Measurements from ENCODE around the gene RNF212. TPM values are rescaled to one million over a fixed set of nuclear protein-coding genes. Genes with fewer than 3 reads are reported as not detected.

The RNF212 gene
- total and polyA plus RNA-seq, 9 of the 15 experiments (the other 6 are each of a cell fraction or from before 2014, with no cell fraction given) = 0.04 TPM; not detected in 8

DNA sequence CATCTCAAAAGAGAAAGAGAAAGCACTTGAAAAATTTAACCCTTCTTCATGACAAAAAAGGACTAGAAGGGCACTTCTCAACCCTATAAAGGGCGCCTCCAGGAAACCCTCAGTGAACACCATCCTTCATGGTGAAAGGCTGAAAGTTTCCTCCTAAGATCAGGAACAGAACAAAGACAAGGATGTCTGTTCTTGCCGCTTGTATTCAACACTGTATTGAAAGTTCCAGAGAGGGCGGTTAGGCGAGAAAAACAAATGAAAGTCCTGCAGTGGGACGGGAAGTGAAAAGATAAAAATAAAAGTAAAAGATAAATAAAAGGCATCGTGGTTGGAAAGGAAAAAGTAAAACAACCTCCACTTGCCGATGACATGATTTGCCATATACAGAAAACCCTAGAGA, 50.9 kb downstream of the RNF212 start:
- H4K20me1 ChIP-seq (replicated peaks; ENCODE audit: control insufficient read depth, insufficient read depth, low read length) = no peaks in the 10 kb centered on the region
- H3K4me1 ChIP-seq (replicated peaks in 1 of 2; ENCODE audit: control insufficient read depth in 2 of 2, insufficient read depth in 2 of 2, low read length in 2 of 2) = peaks cover 0 to 12% of the 10 kb centered on the region in 2 experiments; a peak in 1 of 5 replicates
- H3K4me2 ChIP-seq (ENCODE audit: insufficient read depth, low read length) = no peak overlapping the region
- under 1% methylated on average over 7 of the region's 7 CpGs for WGBS (ENCODE audit: insufficient coverage, low coverage, missing lambda C conversion rate)
- in situ Hi-C loops (cut with MboI) (no loop called here), intact Hi-C loops (cut with micrococcal nuclease) (no loop called here)
- TF ChIP-seq MCM2 (IDR thresholded peaks at IDR 0.05; ENCODE audit: low read depth) = no peak
- TF ChIP-seq, protein P1, sequence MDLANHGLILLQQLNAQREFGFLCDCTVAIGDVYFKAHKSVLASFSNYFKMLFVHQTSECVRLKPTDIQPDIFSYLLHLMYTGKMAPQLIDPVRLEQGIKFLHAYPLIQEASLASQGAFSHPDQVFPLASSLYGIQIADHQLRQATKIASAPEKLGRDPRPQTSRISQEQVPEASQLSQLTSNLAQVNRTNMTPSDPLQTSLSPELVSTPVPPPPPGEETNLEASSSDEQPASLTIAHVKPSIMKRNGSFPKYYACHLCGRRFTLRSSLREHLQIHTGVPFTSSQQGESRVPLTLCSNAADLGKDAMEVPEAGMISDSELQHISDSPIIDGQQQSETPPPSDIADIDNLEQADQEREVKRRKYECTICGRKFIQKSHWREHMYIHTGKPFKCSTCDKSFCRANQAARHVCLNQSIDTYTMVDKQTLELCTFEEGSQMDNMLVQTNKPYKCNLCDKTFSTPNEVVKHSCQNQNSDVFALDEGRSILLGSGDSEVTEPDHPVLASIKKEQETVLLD (IDR thresholded peaks at IDR 0.05) = no peak
- TF ChIP-seq, protein P2, sequence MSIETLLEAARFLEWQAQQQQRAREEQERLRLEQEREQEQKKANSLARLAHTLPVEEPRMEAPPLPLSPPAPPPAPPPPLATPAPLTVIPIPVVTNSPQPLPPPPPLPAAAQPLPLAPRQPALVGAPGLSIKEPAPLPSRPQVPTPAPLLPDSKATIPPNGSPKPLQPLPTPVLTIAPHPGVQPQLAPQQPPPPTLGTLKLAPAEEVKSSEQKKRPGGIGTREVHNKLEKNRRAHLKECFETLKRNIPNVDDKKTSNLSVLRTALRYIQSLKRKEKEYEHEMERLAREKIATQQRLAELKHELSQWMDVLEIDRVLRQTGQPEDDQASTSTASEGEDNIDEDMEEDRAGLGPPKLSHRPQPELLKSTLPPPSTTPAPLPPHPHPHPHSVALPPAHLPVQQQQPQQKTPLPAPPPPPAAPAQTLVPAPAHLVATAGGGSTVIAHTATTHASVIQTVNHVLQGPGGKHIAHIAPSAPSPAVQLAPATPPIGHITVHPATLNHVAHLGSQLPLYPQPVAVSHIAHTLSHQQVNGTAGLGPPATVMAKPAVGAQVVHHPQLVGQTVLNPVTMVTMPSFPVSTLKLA (conservative IDR thresholded peaks at IDR 0.05) = no peak
- TF ChIP-seq YBX1 (IDR thresholded peaks at IDR 0.05) = no peak
- no peak for TF ChIP-seq RBM17 (IDR thresholded peaks at IDR 0.05; ENCODE audit: borderline replicate concordance, low read depth, low read length)
- no peak for TF ChIP-seq MED1 (CRISPR knock-in tag; IDR thresholded peaks at IDR 0.05; ENCODE audit: borderline replicate concordance)
- POLR2A ChIA-PET = no interaction called here
- H3K4me3 ChIP-seq = no peak overlapping the region
- H3K9me3 ChIP-seq (replicated peaks; ENCODE audit: control insufficient read depth, insufficient read depth, low read depth, low read length) = peaks cover 3% of the 10 kb centered on the region
- DNase-seq (ENCODE audit: extremely low read depth in 1 of 4, low spot score in 3 of 4) (no peak), FAIRE-seq (no peak), ATAC-seq (no peak)
- no peaks in the 10 kb centered on the region for H3K36me3 ChIP-seq (ENCODE audit: control insufficient read depth, insufficient read depth, low read length)
- CTCF ChIA-PET (ENCODE audit: low intra/inter-chr PET ratio) = no interaction called here
- no peaks in the 10 kb centered on the region for H3K9me1 ChIP-seq (ENCODE audit: control insufficient read depth, insufficient read depth, low read length)
- no peak overlapping the region for H3K9ac ChIP-seq (ENCODE audit: insufficient read depth in 1 of 2, low read depth in 2 of 2, low read length in 2 of 2)
- H3K79me2 ChIP-seq (ENCODE audit: control insufficient read depth, insufficient read depth, low read length) = no peaks in the 10 kb centered on the region
- no peak overlapping the region for H3K27ac ChIP-seq (ENCODE audit: extremely low read depth, low read depth, low read length)
- H2AFZ ChIP-seq (ENCODE audit: low read depth, low read length) = no peak overlapping the region
- BruUV-seq (replicated peaks) = no TSS peak
- peaks cover 52 to 66% of the 10 kb centered on the region in 2 experiments for H3K27me3 ChIP-seq (ENCODE audit: control insufficient read depth in 2 of 2, insufficient read depth in 2 of 2, low read length in 2 of 2)

Data from K562 (cell line).